ENCODE data around the gene ALG1L2.
A peak's percentile ranks its signal among the peaks of the same experiment; 100 is the strongest.
"Not testable (repeated sequence)": the region's sequence is repeated elsewhere in the genome, so short reads cannot be mapped to it uniquely, and the experiment has no call there.

GRCh38 chr3:130119824-130120223, 38.2 kb downstream of the ALG1L2 start:
- TF ChIP-seq RFX5 (IDR thresholded peaks at IDR 0.05; ENCODE audit: low read length); NFIC (IDR thresholded peaks at IDR 0.05; ENCODE audit: borderline replicate concordance); REST (IDR thresholded peaks at IDR 0.05; ENCODE audit: low read depth, low read length); PBX3 (IDR thresholded peaks at IDR 0.05); RAD21 (IDR thresholded peaks at IDR 0.05; ENCODE audit: low read length); SMC3 (IDR thresholded peaks at IDR 0.05; ENCODE audit: low read depth, low read length); POLR2AphosphoS5 (IDR thresholded peaks at IDR 0.05; ENCODE audit: low read depth, low read length); FOXJ3 (CRISPR knock-in tag; IDR thresholded peaks at IDR 0.05); USF1 (IDR thresholded peaks at IDR 0.05; ENCODE audit: borderline replicate concordance, low read depth): not testable (repeated sequence)
- TF ChIP-seq, protein P1, sequence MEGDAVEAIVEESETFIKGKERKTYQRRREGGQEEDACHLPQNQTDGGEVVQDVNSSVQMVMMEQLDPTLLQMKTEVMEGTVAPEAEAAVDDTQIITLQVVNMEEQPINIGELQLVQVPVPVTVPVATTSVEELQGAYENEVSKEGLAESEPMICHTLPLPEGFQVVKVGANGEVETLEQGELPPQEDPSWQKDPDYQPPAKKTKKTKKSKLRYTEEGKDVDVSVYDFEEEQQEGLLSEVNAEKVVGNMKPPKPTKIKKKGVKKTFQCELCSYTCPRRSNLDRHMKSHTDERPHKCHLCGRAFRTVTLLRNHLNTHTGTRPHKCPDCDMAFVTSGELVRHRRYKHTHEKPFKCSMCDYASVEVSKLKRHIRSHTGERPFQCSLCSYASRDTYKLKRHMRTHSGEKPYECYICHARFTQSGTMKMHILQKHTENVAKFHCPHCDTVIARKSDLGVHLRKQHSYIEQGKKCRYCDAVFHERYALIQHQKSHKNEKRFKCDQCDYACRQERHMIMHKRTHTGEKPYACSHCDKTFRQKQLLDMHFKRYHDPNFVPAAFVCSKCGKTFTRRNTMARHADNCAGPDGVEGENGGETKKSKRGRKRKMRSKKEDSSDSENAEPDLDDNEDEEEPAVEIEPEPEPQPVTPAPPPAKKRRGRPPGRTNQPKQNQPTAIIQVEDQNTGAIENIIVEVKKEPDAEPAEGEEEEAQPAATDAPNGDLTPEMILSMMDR (IDR thresholded peaks at IDR 0.05) = not testable (repeated sequence)
- peak in 1 of 2 experiments; percentile 24; a peak in 1 of 4 replicates for TF ChIP-seq EP300 (IDR thresholded peaks at IDR 0.05; ENCODE audit: borderline replicate concordance in 1 of 2, low read depth in 1 of 2, low read length in 1 of 2)
- TF ChIP-seq, protein P2, sequence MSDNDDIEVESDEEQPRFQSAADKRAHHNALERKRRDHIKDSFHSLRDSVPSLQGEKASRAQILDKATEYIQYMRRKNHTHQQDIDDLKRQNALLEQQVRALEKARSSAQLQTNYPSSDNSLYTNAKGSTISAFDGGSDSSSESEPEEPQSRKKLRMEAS (IDR thresholded peaks at IDR 0.05; ENCODE audit: low read depth) = not testable (repeated sequence)

All from SK-N-SH (cell line).